ENCODE data around the gene CARS2. TPM values are rescaled to one million over a fixed set of nuclear protein-coding genes. Genes with fewer than 3 reads are reported as not detected.

The CARS2 gene
- total and polyA plus RNA-seq, 2 of the 8 experiments (the other 6 are each of a cell fraction or from before 2014, with no cell fraction given), result 47.7 to 55.9 TPM

GRCh38 chr13:110650436-110650835, 55.5 kb downstream of the CARS2 start:
- DNase-seq (ENCODE audit: low read depth in 1 of 2, low spot score in 2 of 2), result peak in 1 of 2 experiments; percentile 33
- 93% methylated on average over 14 of the region's 14 CpGs; no CpG with 5 or more reads in 1 of the 2 experiments for WGBS, 2 experiments (ENCODE audit: extremely low coverage in 1 of 2, insufficient coverage in 1 of 2, insufficient read length in 1 of 2, insufficient replicate concordance in 2 of 2, low coverage in 1 of 2, low lambda C conversion rate in 2 of 2, missing lambda C conversion rate in 1 of 2)
- TF ChIP-seq JUND (IDR thresholded peaks at IDR 0.05; ENCODE audit: low read length), result no peak
- no peak for TF ChIP-seq RBBP5 (IDR thresholded peaks at IDR 0.05; ENCODE audit: borderline replicate concordance, low read depth, low read length)
- no peak for TF ChIP-seq TEAD4 (IDR thresholded peaks at IDR 0.05; ENCODE audit: low read depth, low read length)
- no peak for TF ChIP-seq CBX8 (IDR thresholded peaks at IDR 0.05; ENCODE audit: borderline replicate concordance, low read depth, low read length)
- TF ChIP-seq BRCA1 (IDR thresholded peaks at IDR 0.05; ENCODE audit: low read depth, low read length), result no peak
- TF ChIP-seq SIRT6 (IDR thresholded peaks at IDR 0.05; ENCODE audit: low read length), result no peak
- no peak for TF ChIP-seq POLR2A (IDR thresholded peaks at IDR 0.05; ENCODE audit: control extremely low read depth in 1 of 2, low read depth in 2 of 2, low read length in 2 of 2)
- no peak for TF ChIP-seq USF2 (IDR thresholded peaks at IDR 0.05; ENCODE audit: low read length)
- TF ChIP-seq SRF (IDR thresholded peaks at IDR 0.05; ENCODE audit: low read depth, low read length), result no peak
- no peak for TF ChIP-seq HDAC2 (IDR thresholded peaks at IDR 0.05; ENCODE audit: borderline replicate concordance in 1 of 2, low read depth in 2 of 2, low read length in 2 of 2)
- TF ChIP-seq GTF2F1 (IDR thresholded peaks at IDR 0.05; ENCODE audit: borderline replicate concordance, low read depth, low read length), result no peak
- no peak for TF ChIP-seq SP2 (IDR thresholded peaks at IDR 0.05; ENCODE audit: low read length)
- no peak for TF ChIP-seq HDAC6 (IDR thresholded peaks at IDR 0.05; ENCODE audit: low read depth, low read length)
- TF ChIP-seq NANOG (IDR thresholded peaks at IDR 0.05; ENCODE audit: insufficient read depth, low read depth, low read length, poor library complexity, severe bottlenecking), result no peak

More at GRCh38 chr13:110650436-110650835, 55.5 kb downstream of the CARS2 start:
- H3K79me2 ChIP-seq (ENCODE audit: control insufficient read depth in 1 of 2, insufficient read depth in 2 of 2, low read length in 2 of 2), result no peaks in the 10 kb centered on the region
- no peaks in the 10 kb centered on the region for H3K23me2 ChIP-seq (ENCODE audit: low read depth, low read length)
- no peak overlapping the region for H3K4me3 ChIP-seq (ENCODE audit: extremely low read depth in 1 of 4, insufficient read depth in 2 of 4, low read depth in 3 of 4, low read length in 4 of 4)
- peaks cover 2 to 8% of the 10 kb centered on the region in 2 experiments for H4K20me1 ChIP-seq (replicated peaks in 1 of 2; ENCODE audit: control insufficient read depth in 1 of 2, insufficient read depth in 2 of 2, low read length in 2 of 2)
- no peak overlapping the region for H3K27ac ChIP-seq (ENCODE audit: low read depth, low read length)
- no peak overlapping the region for H2AK5ac ChIP-seq (ENCODE audit: low read depth, low read length)
- H2BK20ac ChIP-seq (ENCODE audit: low read length), result no peak overlapping the region
- peaks cover 0 to under 1% (median 0%) of the 10 kb centered on the region in 4 experiments; a peak in 5 of 7 replicates for H3K4me1 ChIP-seq (replicated peaks in 1 of 4; ENCODE audit: control insufficient read depth in 3 of 4, insufficient read depth in 4 of 4, low read length in 3 of 4)
- H3K4ac ChIP-seq (replicated peaks; ENCODE audit: insufficient read length, low read depth, low read length), result no peak overlapping the region
- no peaks in the 10 kb centered on the region for H3K27me3 ChIP-seq (replicated peaks in 1 of 4; ENCODE audit: control insufficient read depth in 3 of 4, extremely low read depth in 1 of 4, insufficient read depth in 3 of 4, low read length in 3 of 4)
- H4K5ac ChIP-seq (ENCODE audit: insufficient read length, low read depth, low read length), result no peak overlapping the region
- no peak overlapping the region for H3K56ac ChIP-seq (replicated peaks; ENCODE audit: insufficient read length, low read depth, low read length)
- no peak overlapping the region for H3K23ac ChIP-seq (ENCODE audit: insufficient read length)
- H2BK120ac ChIP-seq (replicated peaks; ENCODE audit: low read depth, low read length), result no peak overlapping the region
- no peak overlapping the region for H4K8ac ChIP-seq (ENCODE audit: extremely low read depth, insufficient read depth, low read length)
- H3K9me3 ChIP-seq (ENCODE audit: insufficient read depth in 2 of 2, low read depth in 1 of 2, low read length in 1 of 2), result no peaks in the 10 kb centered on the region
- H2BK12ac ChIP-seq (ENCODE audit: low read depth, low read length), result no peak overlapping the region
- H2BK5ac ChIP-seq (ENCODE audit: low read depth, low read length), result no peak overlapping the region
- H3K18ac ChIP-seq (ENCODE audit: extremely low read depth, low read length), result no peak overlapping the region
- H3K14ac ChIP-seq (ENCODE audit: insufficient read length), result no peak overlapping the region
- H3K9ac ChIP-seq (replicated peaks in 1 of 4; ENCODE audit: extremely low read depth in 1 of 4, low read depth in 3 of 4, low read length in 3 of 4), result no peak overlapping the region
- H3K79me1 ChIP-seq (ENCODE audit: low read depth, low read length), result peaks cover 2% of the 10 kb centered on the region; the same call in 1 of the 2 replicates
- ChIA-PET POLR2A (ENCODE audit: partially characterized antibody) (interaction anchor here (1.8 kb wide), 1 partner anchor 11 kb away, joined by 5 read pairs; no protein-coding TSS in a partner anchor), CTCF (ENCODE audit: partially characterized antibody) (interaction anchor here (1.2 kb wide), 1 partner anchor 167 kb away, joined by 3 read pairs; no protein-coding TSS in a partner anchor)
- H2BK15ac ChIP-seq (ENCODE audit: low read length), result no peak overlapping the region
- no peak for FAIRE-seq
- H4K91ac ChIP-seq (replicated peaks; ENCODE audit: insufficient read length, low read length), result no peak overlapping the region
- no peak overlapping the region for H3K4me2 ChIP-seq (ENCODE audit: insufficient read depth in 1 of 2, low read depth in 2 of 2, low read length in 2 of 2)
- H2AFZ ChIP-seq (ENCODE audit: low read length), result no peak overlapping the region
- peaks cover 0 to 4% (median 0%) of the 10 kb centered on the region in 4 experiments; a peak in 2 of 8 replicates for H3K36me3 ChIP-seq (ENCODE audit: control insufficient read depth in 2 of 4, insufficient read depth in 4 of 4, low read length in 3 of 4)

Measured in H1 (cell line).